Thyroid gland (tissue), 4 donors: ENCODE measurements around the gene MXI1. TPM values are rescaled to one million over a fixed set of nuclear protein-coding genes. Genes with fewer than 3 reads are reported as not detected.

Experiments
- DNase-seq, 2 donors: peaks; one replicate each; pipeline ENCODE4 v3.0.0-alpha.2; 2019
- H3K27ac ChIP-seq, 3 donors: fragments of 200-600 bp; sonication (generic); 1 replicate in 2 of 3; 2 replicates in 1 of 3; pipeline ENCODE4 v1.5.1; 2016 to 2019; ENCODE audit warnings: mild to moderate bottlenecking in 1 of 3, moderate library complexity in 1 of 3
- H3K27me3 ChIP-seq: fragments of 200-600 bp; sonication (generic); one replicate; pipeline ENCODE4 v1.5.1; 2019
- H3K36me3 ChIP-seq, 2 donors: fragments of 200-600 bp; sonication (generic); one replicate each; pipeline ENCODE4 v1.5.1; 2016 to 2019
- H3K4me1 ChIP-seq, 2 donors: fragments of 200-600 bp; sonication (generic); one replicate each; pipeline ENCODE4 v1.5.1; 2017 to 2019
- H3K4me3 ChIP-seq, 3 donors: fragments of 200-600 bp; sonication (generic); replicated peaks in 1 of 3; 1 replicate in 2 of 3; 2 replicates in 1 of 3; pipeline ENCODE4 v1.5.1; 2016; ENCODE audit warnings: mild to moderate bottlenecking in 1 of 3
- H3K9me3 ChIP-seq: fragments of 200-600 bp; sonication (generic); one replicate; pipeline ENCODE4 v1.5.1; 2017
- CTCF ChIP-seq, 6 experiments: fragments of 200-600 bp in 3 of 6; fragments of 450-650 bp in 3 of 6; sonication (generic) in 3 of 6; IDR thresholded peaks; one replicate each; pipeline ENCODE4 v1.5.1; 2016 to 2019; ENCODE audit warnings: antibody characterized with exemption in 6 of 6, mild to moderate bottlenecking in 2 of 6, inconsistent platforms in 1 of 6, moderate library complexity in 1 of 6
- POLR2A ChIP-seq, 2 donors: fragments of 450-650 bp; IDR thresholded peaks; one replicate each; pipeline ENCODE4 v1.6.1; 2017; ENCODE audit warnings: antibody characterized with exemption in 2 of 2, mild to moderate bottlenecking in 2 of 2, moderate library complexity in 1 of 2
- WGBS, 2 donors: methylation state at CpG; one replicate each; pipeline ENCODE4 v1.1.5; 2017; 5-methylcytosine and 5-hydroxymethylcytosine counted together
- intact Hi-C: fragments of 100-400 bp; cut with DNase I; formaldehyde crosslinking; loops from one replicate; pipeline ENCODE4 v1.15.1; 2023
- total RNA-seq, 4 donors: library from RNA; depleted of rRNA; stranded (reverse); fragments of >200 nt; gene quantifications; one replicate each; pipeline ENCODE4 v1.2.3, GENCODE V29; 2016

The MXI1 gene
- total RNA-seq, 4 donors from 2014 or later: 51.2 to 136 (median 59.6) TPM

GRCh38 chr10:110174201-110174600 is 33.2 kb upstream of the MXI1 start:
- TF ChIP-seq CTCF (IDR thresholded peaks at IDR 0.05): no peak
- TF ChIP-seq POLR2A (IDR thresholded peaks at IDR 0.05): no peak
- DNase-seq: no peak
- H3K27ac ChIP-seq: no peak overlapping the region
- peaks cover 0 to 9% of the 10 kb centered on the region in 2 donors for H3K4me1 ChIP-seq
- no peak overlapping the region for H3K4me3 ChIP-seq
- peaks cover 5% of the 10 kb centered on the region for H3K27me3 ChIP-seq
- H3K9me3 ChIP-seq: no peaks in the 10 kb centered on the region
- no peaks in the 10 kb centered on the region for H3K36me3 ChIP-seq
- intact Hi-C loops: no loop called here

- Histone ChIP-seq H3K27ac (no peak overlapping the region), H3K4me3 (no peak overlapping the region), H3K9me3 (no peaks in the 10 kb centered on the region), H3K36me3 (no peaks in the 10 kb centered on the region), H3K27me3 (peaks cover 5% of the 10 kb centered on the region), H3K4me1 (peaks cover 0 to 9% of the 10 kb centered on the region in 2 donors)
- no peak for DNase-seq
- WGBS, 2 donors: 88 to 97% methylated on average over 5 of the region's 5 CpGs
- intact Hi-C loops: no loop called here
- TF ChIP-seq POLR2A (IDR thresholded peaks at IDR 0.05) (no peak), CTCF (IDR thresholded peaks at IDR 0.05) (no peak)
These were observed 32.6 kb upstream of the MXI1 start for GRCh38 chr10:110174816-110175215.

GRCh38 chr10:110175406-110175805 is 32.0 kb upstream of the MXI1 start:
- no peak overlapping the region for H3K4me3 ChIP-seq
- DNase-seq: no peak
- intact Hi-C loops: no loop called here
- no peaks in the 10 kb centered on the region for H3K9me3 ChIP-seq
- H3K27ac ChIP-seq: no peak overlapping the region
- TF ChIP-seq CTCF (IDR thresholded peaks at IDR 0.05) (no peak), POLR2A (IDR thresholded peaks at IDR 0.05) (no peak)
- peaks cover 0 to 3% of the 10 kb centered on the region in 2 donors for H3K4me1 ChIP-seq
- H3K36me3 ChIP-seq: no peaks in the 10 kb centered on the region
- WGBS, 2 donors: 98 to 100% methylated on average over 2 of the region's 2 CpGs
- H3K27me3 ChIP-seq: peaks cover under 1% of the 10 kb centered on the region

- DNase-seq: no peak
- H3K4me3 ChIP-seq: no peak overlapping the region
- WGBS, 2 donors: 39 to 46% methylated on average over 19 of the region's 19 CpGs
- no peaks in the 10 kb centered on the region for H3K27me3 ChIP-seq
- H3K27ac ChIP-seq: no peak overlapping the region
- intact Hi-C loops: no loop called here
- no peaks in the 10 kb centered on the region for H3K9me3 ChIP-seq
- H3K4me1 ChIP-seq: no peaks in the 10 kb centered on the region
- TF ChIP-seq POLR2A (IDR thresholded peaks at IDR 0.05) (no peak), CTCF (IDR thresholded peaks at IDR 0.05) (no peak)
- no peaks in the 10 kb centered on the region for H3K36me3 ChIP-seq
These were observed 31.0 kb upstream of the MXI1 start for GRCh38 chr10:110176141-110177030.

- intact Hi-C loops: no loop called here
- no peaks in the 10 kb centered on the region for H3K4me1 ChIP-seq
- no peak for TF ChIP-seq POLR2A (IDR thresholded peaks at IDR 0.05)
- TF ChIP-seq CTCF (IDR thresholded peaks at IDR 0.05): no peak
These were observed 28.2 kb upstream of the MXI1 start for GRCh38 chr10:110179220-110179619.

More at GRCh38 chr10:110179220-110179619, 28.2 kb upstream of the MXI1 start:
- Histone ChIP-seq H3K27ac (no peak overlapping the region), H3K36me3 (no peaks in the 10 kb centered on the region), H3K27me3 (no peaks in the 10 kb centered on the region), H3K4me3 (no peak overlapping the region), H3K9me3 (no peaks in the 10 kb centered on the region)
- DNase-seq: no peak
- 87 to 90% methylated on average over 7 of the region's 7 CpGs for WGBS, 2 donors
